ENCODE measurements around the gene LIN9.

LIN9 gene

DNA sequence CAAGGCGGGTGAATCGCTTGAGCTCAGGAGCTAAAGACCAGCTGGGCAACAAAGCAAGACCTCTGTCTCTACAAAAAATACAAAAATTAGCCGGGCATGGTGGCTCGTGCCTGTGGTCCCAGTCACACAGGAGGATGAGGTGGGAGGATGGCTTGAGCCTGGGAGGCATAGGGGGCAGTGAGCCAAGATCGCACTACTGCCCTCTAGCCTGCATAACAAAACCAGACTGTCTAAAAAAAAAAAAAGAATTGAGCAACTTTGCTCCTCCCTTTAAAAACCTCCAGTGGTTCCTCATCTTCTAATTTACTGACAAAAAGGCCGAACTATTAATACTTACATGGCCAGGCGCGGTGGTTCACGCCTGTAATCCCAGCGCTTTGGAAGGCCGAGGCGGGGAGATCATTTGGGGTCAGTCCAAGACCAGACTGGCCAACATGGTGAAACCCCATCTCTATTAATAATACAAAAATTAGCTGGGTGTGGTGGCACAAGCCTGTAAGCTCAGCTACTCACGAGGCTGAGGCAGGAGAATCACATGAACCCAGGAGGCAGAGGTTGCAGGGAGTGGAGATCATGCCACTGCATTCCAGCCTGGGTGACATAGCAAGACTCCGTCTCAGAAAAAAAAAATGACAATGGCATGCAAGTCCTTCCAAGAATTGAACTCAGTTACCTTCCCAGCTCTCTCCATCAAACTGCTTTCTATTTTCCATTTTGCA is 126.8 kb downstream of the LIN9 start:
- in situ Hi-C loops (cut with MboI; ENCODE audit: low sequenced_read_pairs), result no loop called here

All from hTERT RPE-1 (cell line).